ENCODE data around the gene CCL4.
"Not testable (repeated sequence)": the region's sequence is repeated elsewhere in the genome, so short reads cannot be mapped to it uniquely, and the experiment has no call there.

CCL4 gene

DNA sequence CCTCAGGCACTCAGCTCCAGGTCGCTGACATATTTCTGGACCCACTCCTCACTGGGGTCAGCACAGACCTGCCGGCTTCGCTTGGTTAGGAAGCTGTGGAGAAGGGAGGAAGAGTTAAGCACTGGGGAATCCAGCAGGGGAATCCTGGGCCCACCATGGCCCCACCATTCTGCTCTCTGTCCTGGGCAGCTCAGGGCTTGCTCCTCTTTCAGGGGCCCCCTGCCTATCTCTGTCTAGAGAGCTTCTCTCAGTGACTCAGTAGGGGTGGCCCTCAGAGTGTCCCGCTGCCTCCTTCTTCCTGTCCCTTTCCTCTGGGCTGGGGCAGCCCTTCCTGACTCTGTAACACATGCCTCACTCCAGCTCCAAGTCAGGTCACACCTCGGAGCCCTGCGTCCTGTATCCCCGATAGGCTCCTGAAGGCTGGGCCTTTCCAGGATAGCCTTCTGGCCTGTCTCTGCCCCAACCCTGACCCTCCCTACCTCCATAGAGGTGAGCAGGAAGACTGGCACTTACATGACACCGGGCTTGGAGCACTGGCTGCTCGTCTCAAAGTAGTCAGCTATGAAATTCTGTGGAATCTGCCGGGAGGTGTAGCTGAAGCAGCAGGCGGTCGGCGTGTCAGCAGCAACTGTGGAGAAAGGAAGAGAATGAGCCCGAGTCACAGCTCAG lies 14.8 kb upstream of the CCL4 start:
- DNase-seq = no peak

GRCh38 chr17:36089339-36089865 lies 14.2 kb upstream of the CCL4 start:
- no peak for DNase-seq

DNA sequence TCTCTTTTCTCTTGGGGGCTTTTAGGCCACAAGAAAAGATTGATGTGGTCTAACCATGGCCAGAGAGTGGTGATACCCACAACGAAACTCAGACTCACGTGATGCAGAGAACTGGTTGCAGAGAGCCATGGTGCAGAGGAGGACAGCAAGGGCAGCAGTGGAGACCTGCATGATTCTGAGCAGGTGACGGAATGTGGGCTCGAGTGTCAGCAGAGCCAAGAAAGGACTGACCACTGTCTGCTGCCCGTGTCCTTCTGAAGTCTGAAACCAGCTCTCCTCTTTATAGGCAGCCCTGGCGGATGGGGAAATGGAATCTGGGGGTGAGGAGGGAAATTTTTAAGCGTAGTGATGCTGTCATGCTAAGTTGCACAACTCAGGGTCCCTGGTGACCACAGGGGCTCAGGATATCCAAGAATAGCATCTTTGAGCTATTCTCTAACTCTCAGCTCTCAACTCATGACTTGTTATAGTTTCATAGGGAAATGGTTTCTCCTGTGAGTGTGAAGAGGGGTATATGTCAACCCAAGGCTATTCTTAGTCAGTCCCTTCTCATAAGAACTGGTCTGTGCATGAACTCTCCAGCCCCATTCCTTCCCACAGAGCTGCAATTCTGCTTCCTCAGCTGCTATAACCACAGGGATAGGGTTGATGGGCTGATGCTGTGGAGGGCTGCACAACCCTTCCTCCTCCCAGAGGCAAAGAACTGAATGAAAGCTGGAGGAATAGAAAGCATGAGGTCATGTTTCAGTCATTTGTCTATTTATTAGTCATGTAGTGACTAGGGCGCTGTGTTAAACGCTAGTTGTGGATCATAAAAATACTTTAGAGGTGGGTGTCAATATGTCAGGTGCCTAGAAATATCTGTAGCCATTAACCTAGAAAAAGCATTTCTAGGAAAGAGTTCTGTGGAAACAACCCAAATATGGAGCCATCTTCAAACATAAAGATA lies 13.5 kb upstream of the CCL4 start, which contains the start of gene CCL3:
Gene CCL3, minus strand, starts transcription at position 256 of the 949 bp plus-strand sequence. Its CDS starts 85 bp downstream, at position 171.
- no peak for DNase-seq

DNA sequence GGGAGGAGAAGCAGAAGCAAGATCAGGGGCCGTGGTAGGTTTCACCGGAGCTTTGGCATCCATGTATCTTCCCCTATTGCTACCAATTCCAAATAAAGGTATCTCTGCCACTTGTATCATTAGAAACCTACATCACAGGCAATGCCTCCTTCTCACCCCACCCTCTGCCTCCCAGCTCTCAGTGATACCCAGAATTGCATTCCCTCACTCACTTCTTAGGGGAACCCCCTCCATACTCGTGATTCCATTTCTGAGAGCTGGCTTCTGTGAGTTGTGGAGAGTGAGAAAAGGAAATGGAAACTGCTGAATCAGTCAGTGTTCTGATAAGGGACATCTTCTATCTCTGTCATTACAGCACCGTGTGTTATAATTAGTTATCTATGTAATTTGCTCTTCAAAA lies 11.4 kb upstream of the CCL4 start:
- no peak for DNase-seq

DNA sequence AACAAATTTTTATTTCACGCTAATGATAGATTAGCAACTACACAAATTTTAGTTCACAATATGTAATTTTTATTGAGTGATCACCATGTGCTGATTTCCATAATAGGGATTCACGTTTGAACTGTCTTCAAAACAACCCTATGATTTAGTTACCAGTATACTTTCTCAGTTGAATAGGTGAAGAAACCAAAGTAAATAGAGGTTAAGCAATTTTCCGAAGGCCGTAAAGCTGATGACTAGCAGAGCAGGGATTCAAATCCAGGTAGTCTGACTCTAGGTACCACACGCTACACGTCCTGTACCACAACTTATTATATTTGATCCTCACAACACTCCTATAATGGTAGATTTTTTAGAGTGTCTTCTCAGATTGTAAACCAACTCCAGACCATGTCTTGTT lies 10.9 kb upstream of the CCL4 start:
- DNase-seq = not testable (repeated sequence)

DNA sequence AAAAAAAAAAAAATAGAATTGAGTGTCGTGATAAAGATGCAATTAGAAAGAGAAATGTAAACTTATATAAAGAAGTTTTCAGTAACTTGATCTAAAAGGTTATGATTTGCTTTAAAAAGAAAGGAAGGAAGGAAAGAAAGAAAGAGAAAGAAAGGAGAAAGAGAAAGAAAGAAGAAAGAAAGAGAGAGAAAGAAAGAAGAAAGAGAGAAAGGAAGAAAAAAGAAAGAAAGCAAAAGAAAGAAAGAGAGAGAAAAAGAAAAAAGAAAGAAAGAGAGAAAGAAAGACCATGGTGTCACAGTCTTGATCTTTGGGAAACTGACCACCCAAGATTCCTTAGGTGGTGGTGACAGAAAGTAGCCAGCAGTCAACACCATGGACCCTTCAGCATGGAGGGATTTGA lies 9.4 kb upstream of the CCL4 start:
- no peak for DNase-seq

GRCh38 chr17:36094746-36095145 lies 8.9 kb upstream of the CCL4 start:
- DNase-seq = no peak

- no peak for DNase-seq
These were observed 7.6 kb upstream of the CCL4 start for GRCh38 chr17:36095992-36096391.

GRCh38 chr17:36099004-36099403 lies 4.6 kb upstream of the CCL4 start:
- DNase-seq = not testable (repeated sequence)

DNA sequence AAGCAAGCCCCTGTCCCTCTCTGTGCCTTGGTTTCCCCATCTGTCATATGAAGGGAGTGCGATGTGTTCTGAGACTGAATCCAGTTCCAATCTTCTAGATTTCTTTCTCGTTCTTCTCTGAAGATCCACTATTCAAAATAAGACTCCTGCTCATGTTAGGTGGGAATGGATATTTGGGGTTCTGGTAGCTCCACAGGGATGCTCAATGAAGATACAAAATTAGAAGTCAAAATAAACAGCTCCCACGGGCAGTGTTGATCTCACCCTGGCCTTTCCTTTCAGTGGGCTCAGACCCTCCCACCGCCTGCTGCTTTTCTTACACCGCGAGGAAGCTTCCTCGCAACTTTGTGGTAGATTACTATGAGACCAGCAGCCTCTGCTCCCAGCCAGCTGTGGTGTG lies 619 bp downstream of the CCL4 start:
- DNase-seq = not testable (repeated sequence)

GRCh38 chr17:36104701-36105181 lies 1.1 kb downstream of the CCL4 start:
- no peak for DNase-seq

DNA sequence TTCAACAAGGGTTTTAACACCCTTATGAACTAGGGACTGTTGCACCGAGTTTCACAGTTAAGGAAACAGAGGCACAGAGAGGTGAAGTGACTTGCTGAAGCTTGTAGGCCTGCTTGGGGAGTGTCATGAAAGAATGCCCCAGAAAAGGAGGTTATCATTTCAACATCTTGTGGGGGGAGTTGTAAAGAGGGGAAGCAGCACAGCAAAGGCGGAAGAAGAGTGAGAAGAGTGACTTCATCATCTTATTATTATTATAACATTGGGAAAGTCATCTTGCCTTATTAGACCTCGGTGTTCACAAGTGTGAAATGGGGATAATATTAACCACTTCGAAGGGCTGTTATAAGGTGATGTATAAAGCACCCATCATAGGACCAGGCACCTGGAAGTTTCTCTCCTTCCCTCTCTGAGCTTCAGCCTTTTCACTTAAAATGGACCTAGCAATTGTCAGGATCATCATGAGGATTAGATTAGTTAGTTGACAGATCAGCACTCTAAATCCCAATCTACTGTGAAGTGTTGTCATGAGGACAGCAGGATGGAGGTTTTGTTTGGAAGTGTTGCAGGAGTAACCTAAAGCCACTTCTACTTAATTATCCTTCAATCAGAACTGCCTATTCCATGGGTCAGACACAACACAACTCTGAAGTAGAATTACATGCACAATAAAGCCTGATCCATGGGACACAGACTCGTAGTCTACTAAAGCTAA lies 2.3 kb downstream of the CCL4 start:
- DNase-seq = no peak

GRCh38 chr17:36106493-36106835 lies 2.8 kb downstream of the CCL4 start:
- DNase-seq = no peak

DNA sequence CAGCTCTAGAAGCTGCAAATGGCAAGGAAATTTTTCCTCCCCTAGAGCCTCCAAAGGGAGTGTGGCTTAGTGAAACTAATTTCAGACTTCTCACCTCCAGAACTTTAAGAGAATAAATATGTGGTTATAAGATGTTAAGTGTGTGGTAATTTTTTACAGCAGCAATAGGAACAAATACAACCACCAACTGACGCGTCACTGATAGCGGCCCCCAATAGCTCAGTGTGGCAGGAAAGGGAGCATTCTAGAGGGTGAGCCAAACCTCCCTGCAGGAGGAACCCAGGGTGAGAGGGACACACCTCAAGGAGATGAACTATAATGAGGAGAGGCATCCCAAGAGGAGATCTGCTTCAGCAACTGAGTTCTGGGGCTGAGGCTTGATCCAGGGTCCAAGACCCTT lies 4.0 kb downstream of the CCL4 start:
- no peak for DNase-seq

GRCh38 chr17:36108265-36108664 lies 4.6 kb downstream of the CCL4 start:
- not testable (repeated sequence) for DNase-seq

DNA sequence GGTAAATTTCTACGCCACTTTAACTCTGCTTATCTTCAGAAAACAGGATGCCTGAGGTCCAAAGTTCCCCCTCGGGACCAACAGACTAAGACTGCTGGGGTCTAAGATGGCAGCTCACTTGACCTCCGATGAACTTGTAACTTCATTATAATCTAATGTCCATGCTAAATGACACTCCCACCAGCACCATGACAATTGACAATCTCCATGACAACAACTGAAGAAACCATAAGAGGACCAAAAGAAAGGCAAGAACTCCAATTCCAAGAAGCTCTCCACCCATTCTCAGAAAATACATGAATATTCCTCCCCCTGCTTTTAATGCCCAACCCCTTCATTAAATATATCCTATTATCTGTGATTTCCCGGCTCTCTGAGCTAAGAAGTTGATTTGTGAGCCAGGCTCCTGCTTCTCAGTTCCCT lies 7.5 kb downstream of the CCL4 start:
- no peak for DNase-seq

GRCh38 chr17:36112572-36112971 lies 8.9 kb downstream of the CCL4 start:
- no peak for DNase-seq

- not testable (repeated sequence) for DNase-seq
These were observed 9.5 kb downstream of the CCL4 start for GRCh38 chr17:36113131-36113530.

DNA sequence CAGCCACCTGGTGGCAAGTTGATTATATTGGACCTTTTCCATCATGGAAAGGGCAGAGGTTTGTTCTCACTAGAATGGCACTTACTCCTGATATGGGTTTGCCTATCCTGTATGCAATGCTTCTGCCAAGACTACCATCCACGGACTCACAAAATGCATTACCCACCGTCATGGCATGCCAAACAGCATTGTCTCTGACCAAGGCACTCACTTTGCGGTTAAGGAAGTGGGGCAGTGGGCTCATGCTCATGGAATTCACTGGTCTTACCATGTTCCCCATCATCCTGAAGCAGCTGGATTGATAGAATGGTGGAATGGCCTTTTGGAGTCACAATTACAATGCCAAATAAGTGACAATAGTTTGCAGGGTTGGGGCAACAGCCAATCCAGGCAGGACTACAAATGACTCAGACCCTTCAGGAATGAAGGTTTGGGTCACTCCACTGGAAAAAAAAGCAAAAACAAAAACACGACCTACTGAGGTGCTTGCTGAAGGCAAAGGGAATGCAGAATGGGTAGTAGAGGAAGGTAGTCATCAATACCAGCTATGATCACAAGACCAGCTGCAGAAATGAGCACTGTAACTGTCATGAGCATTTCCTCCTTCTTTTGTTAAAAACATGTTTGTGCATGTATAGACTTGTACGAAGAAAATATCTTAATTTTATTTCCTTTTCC lies 11.5 kb downstream of the CCL4 start:
- not testable (repeated sequence) for DNase-seq

DNA sequence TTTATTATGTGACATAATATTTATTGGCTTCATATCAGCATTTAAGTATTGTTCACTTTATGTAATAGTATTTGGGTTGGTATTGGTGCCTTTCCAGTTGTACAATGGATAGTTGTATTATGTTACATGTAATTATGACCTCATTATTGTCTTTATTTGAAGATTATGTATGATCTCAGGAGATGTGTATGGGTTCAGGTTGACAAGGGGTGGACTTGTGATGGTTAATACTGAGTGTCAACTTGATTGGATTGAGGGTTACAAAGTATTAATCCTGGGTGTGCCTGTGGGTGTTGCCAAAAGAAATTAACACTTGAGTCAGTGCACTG lies 12.0 kb downstream of the CCL4 start:
- not testable (repeated sequence) for DNase-seq

DNA sequence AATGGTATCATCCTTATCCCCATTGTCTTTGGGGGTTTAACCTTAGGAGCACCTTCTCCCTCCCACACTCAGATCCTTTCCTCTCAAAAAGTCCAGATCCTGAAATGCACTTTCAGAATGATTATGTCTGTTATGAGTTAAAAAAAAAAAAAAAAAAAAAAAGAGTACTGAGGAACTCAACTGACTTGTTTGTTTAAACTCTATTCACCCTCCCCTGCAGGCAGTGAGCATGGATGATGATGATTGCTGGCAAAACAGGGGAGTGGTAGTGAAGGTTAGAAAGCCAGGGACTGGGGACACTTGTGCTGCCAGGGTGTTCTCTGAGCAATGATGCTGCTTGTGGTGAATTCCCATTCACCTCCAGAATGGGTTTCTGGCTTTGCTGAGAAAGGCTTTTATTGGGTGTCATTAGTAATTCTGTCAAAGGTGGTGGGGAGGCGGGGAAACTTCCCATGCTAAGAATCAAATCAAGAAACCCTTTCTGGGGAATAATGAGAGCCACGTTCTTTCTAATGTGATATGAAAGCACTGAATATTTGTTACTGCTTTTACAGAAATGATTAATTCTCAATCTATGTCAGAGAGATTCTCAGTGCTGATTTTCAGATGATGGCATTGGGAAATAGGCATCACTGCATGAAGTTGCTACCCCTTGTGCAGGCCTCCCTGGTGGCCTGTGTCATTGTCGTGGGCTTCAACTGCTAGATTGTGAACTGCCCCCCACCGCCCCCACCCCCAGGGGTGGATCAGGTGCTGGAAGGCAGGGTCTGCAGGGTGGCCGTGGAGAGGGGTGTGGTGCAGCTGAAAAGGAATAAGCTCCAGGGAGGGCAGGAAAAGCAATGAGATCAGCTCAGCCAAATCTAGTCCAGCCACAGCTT lies 14.1 kb downstream of the CCL4 start:
- DNase-seq = no peak
